Upper lobe of left lung (tissue), 6 donors: ENCODE data around the gene IFITM10. TPM values are rescaled to one million over a fixed set of nuclear protein-coding genes. Genes with fewer than 3 reads are reported as not detected.

ENCODE experiments used
- ATAC-seq, 2 donors: fragments of 200-7000 bp; cut with Tn5 transposase; one replicate each; pipeline ENCODE4 v1.9.1; 2022; ENCODE audit warnings: mild to moderate bottlenecking in 2 of 2, moderate library complexity in 2 of 2; ENCODE audit not compliant: low FRiP score in 2 of 2
- DNase-seq, 2 donors: peaks; one replicate each; pipeline ENCODE4 v3.0.0-alpha.2; 2019 to 2020
- H3K27ac ChIP-seq, 4 donors: fragments of 200-600 bp; sonication (generic); one replicate each; pipeline ENCODE4 v1.5.1; 2016 to 2019
- H3K27me3 ChIP-seq, 4 donors: fragments of 200-600 bp; sonication (generic); one replicate each; pipeline ENCODE4 v1.5.1; 2017 to 2019
- H3K36me3 ChIP-seq, 4 donors: fragments of 200-600 bp; sonication (generic); one replicate each; pipeline ENCODE4 v1.5.1; 2016 to 2019
- H3K4me1 ChIP-seq, 4 donors: fragments of 200-600 bp; sonication (generic); one replicate each; pipeline ENCODE4 v1.5.1; 2018 to 2019
- H3K4me3 ChIP-seq, 4 donors: fragments of 200-600 bp; sonication (generic); one replicate each; pipeline ENCODE4 v1.5.1; 2017 to 2019; ENCODE audit warnings: mild to moderate bottlenecking in 2 of 4, moderate library complexity in 1 of 4
- H3K9me3 ChIP-seq, 4 donors: fragments of 200-600 bp; sonication (generic); one replicate each; pipeline ENCODE4 v1.5.1; 2018 to 2019
- EP300 ChIP-seq, 4 donors: sonication (generic); formaldehyde crosslinking; IDR thresholded peaks; one replicate each; pipeline ENCODE4 v1.5.1; 2017; ENCODE audit warnings: antibody characterized with exemption in 4 of 4, control low read depth in 2 of 4
- POLR2A ChIP-seq, 4 donors: fragments of 450-650 bp; IDR thresholded peaks; one replicate each; pipeline ENCODE4 v1.5.1; 2016 to 2017; ENCODE audit warnings: antibody characterized with exemption in 4 of 4, mild to moderate bottlenecking in 2 of 4
- POLR2AphosphoS5 ChIP-seq, 2 donors: sonication (generic); formaldehyde crosslinking; IDR thresholded peaks; one replicate each; pipeline ENCODE4 v1.5.1; 2017; ENCODE audit warnings: antibody characterized with exemption in 2 of 2
- WGBS, 2 donors: methylation state at CpG; one replicate each; pipeline ENCODE4 v1.1.5; 2017 to 2018; 5-methylcytosine and 5-hydroxymethylcytosine counted together
- total RNA-seq, 6 donors: library from RNA; depleted of rRNA in 4 of 6; stranded (reverse); fragments of >200 nt in 4 of 6; gene quantifications; one replicate each; pipeline versions ENCODE4 v1.1.0 to v1.2.1, GENCODE V29; 2016 to 2021
- TF ChIP-seq, protein P1 (sequence below), 6 experiments: fragments of 450-650 bp in 4 of 6; fragments of 200-600 bp in 2 of 6; sonication (generic) in 2 of 6; IDR thresholded peaks; one replicate each; pipeline ENCODE4 v1.5.1; 2016 to 2019; ENCODE audit warnings: antibody characterized with exemption in 6 of 6
- donor health status: DM: no; HTN: no; CAD: no; lungs with moderate emphysema.
- donor health status: DM: no; HTN: yes; CAD: no; lungs with severe emphysema.

Gene IFITM10
- total RNA-seq: 10 to 100 TPM in 4 of 6 donors, 1 to 10 TPM in 2; 8.7 to 28.3 (median 14.2) TPM

DNA sequence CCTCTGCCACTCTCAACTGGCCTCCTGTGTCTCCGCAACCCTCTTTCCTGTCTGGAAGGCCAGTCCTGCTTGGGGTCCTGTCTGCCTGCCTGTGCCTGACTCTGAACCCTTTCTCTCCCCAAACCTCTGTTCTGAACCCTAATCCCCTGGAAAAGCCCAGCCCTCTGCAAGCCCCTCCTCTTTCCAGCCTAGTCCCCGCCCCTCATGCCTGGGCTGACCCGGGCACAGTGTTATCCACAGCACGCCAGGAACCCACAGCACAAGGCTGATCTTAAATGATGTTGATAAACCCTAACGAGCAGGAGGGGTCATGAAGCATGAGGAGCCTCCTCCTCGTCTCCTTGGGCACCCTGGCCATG, at the start of gene IFITM10:
TSS of gene IFITM10 (minus strand) at position 115 of the 359 bp plus-strand sequence. CDS start 153 bp downstream, outside the sequence.
- TF ChIP-seq, protein P1, sequence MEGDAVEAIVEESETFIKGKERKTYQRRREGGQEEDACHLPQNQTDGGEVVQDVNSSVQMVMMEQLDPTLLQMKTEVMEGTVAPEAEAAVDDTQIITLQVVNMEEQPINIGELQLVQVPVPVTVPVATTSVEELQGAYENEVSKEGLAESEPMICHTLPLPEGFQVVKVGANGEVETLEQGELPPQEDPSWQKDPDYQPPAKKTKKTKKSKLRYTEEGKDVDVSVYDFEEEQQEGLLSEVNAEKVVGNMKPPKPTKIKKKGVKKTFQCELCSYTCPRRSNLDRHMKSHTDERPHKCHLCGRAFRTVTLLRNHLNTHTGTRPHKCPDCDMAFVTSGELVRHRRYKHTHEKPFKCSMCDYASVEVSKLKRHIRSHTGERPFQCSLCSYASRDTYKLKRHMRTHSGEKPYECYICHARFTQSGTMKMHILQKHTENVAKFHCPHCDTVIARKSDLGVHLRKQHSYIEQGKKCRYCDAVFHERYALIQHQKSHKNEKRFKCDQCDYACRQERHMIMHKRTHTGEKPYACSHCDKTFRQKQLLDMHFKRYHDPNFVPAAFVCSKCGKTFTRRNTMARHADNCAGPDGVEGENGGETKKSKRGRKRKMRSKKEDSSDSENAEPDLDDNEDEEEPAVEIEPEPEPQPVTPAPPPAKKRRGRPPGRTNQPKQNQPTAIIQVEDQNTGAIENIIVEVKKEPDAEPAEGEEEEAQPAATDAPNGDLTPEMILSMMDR (IDR thresholded peaks at IDR 0.05): no peak
- TF ChIP-seq POLR2AphosphoS5 (IDR thresholded peaks at IDR 0.05) (no peak), EP300 (IDR thresholded peaks at IDR 0.05) (no peak), POLR2A (IDR thresholded peaks at IDR 0.05) (no peak)
- 22 to 31% methylated on average over 5 to 6 of the region's 6 CpGs for WGBS, 2 donors

DNA sequence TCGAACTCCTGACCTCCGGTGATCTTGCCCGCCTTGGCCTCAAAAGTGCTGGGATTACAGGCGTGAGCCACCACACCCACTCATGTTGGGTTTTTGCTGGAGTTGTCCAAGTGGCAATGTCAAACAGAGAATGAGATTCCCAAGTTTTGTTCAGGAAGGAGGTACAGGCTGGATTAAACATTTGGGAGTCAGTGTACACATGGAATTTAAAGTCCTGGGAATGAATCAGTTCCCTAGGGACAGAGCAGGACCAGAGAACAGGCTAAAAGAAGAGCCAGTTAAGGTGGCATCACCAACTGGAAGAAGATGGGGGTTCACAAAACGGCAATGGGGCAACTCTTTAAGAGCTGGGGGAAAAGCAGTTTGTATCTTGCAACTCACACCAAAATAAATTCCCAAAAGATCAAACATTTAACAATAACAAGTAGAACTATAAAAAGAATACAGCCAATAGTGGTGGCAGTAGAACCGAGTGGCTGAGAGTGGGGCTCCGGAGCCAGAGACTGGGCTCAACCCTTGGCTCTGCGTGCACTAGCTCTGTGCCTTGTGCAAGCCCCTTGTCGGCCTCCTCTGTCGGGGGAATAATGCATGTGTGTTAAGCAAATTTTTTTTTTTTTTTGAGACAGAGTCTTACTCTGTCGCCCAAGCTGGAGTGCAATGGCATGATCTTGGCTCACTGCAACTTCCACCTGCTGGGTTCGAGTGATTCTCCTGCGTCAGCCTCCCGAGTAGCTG, 47.2 kb upstream of the IFITM10 start:
- no peaks in the 10 kb centered on the region for H3K4me1 ChIP-seq
- WGBS, 2 donors: 88 to 89% methylated on average over 14 of the region's 14 CpGs
- H3K4me3 ChIP-seq: no peak overlapping the region

More for the DNA sequence above, at the start of gene IFITM10:
- Histone ChIP-seq H3K9me3 (no peaks in the 10 kb centered on the region), H3K27me3 (peaks cover 0 to 17% (median 3%) of the 10 kb centered on the region in 4 donors), H3K36me3 (peaks cover 8 to 36% (median 32%) of the 10 kb centered on the region in 4 donors), H3K27ac (peak within 1 kb of the TSS in 2 of 4 donors; percentile 14 to 41), H3K4me1 (peaks cover 15 to 68% (median 18%) of the 10 kb centered on the region in 4 donors), H3K4me3 (peak within 1 kb of the TSS in 2 of 4 donors; percentile 30 to 34)
- DNase-seq (no peak), ATAC-seq (peak; percentile 2 to 16)

DNA sequence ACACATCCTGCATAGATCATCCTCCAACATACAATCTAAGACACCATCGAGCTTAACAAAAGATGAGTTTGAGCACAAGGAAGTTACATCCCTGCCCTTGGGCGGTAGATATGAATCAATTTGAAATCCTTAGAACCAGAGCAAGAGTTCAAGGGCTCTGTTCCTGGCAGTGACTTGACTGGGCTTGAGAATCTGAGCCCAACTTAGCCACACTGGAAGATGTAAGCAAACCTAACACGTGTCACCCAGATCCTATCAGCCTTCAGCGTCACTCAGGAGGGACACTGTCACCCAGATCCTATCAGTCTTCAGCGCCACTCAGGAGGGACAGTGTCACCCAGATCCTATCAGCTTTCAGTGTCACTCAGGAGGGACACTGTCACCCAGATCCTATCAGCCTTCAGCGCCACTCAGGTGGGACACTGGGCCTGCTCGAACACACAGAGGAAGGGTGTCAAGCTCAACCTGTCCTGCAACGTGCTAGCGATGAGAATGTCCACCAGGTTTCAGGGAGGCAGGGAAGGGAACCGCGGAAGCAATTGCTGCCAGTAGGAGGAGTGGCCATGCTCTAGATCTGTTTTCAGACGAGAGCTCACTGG, 46.1 kb upstream of the IFITM10 start:
- H3K27me3 ChIP-seq: no peaks in the 10 kb centered on the region
- 69% methylated on average over 10 to 12 of the region's 12 CpGs for WGBS, 2 donors
- no peaks in the 10 kb centered on the region for H3K9me3 ChIP-seq
- no peak overlapping the region for H3K27ac ChIP-seq
- no peak for ATAC-seq
- H3K4me3 ChIP-seq: no peak overlapping the region
- no peaks in the 10 kb centered on the region for H3K36me3 ChIP-seq
- TF ChIP-seq POLR2AphosphoS5 (IDR thresholded peaks at IDR 0.05) (no peak), POLR2A (IDR thresholded peaks at IDR 0.05) (no peak), EP300 (IDR thresholded peaks at IDR 0.05) (no peak)
- TF ChIP-seq, protein P1 (IDR thresholded peaks at IDR 0.05): no peak
- DNase-seq: no peak
- H3K4me1 ChIP-seq: no peaks in the 10 kb centered on the region

More for the DNA sequence above, 47.2 kb upstream of the IFITM10 start:
- H3K27ac ChIP-seq: no peak overlapping the region
- H3K9me3 ChIP-seq: no peaks in the 10 kb centered on the region
- DNase-seq: no peak
- H3K27me3 ChIP-seq: no peaks in the 10 kb centered on the region
- no peaks in the 10 kb centered on the region for H3K36me3 ChIP-seq
- TF ChIP-seq POLR2A (IDR thresholded peaks at IDR 0.05): no peak
- TF ChIP-seq, protein P1 (IDR thresholded peaks at IDR 0.05): no peak
- no peak for TF ChIP-seq EP300 (IDR thresholded peaks at IDR 0.05)
- TF ChIP-seq POLR2AphosphoS5 (IDR thresholded peaks at IDR 0.05): no peak
- ATAC-seq: no peak

DNA sequence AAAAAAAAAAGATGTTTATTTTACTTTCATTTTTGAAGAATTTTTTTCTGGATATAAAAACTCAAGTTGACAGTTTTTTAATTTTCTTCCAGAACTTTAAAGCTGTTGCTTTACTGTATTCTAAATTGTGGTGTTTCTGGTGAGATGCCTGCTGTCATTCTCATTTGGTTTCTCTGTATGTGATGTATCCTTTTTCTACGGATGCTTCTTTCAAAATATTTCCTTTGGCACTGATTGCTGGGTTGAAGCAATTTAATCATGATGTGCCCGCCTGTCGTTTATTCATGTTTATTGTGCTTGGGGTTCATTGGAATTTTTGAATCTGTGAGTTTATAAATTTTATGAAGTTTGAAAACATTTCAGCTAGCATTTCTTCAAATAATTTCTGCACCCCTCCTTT, 42.7 kb upstream of the IFITM10 start:
- TF ChIP-seq POLR2A (IDR thresholded peaks at IDR 0.05) (no peak), EP300 (IDR thresholded peaks at IDR 0.05) (no peak), POLR2AphosphoS5 (IDR thresholded peaks at IDR 0.05) (no peak)
- TF ChIP-seq, protein P1 (IDR thresholded peaks at IDR 0.05): no peak
- Histone ChIP-seq H3K4me3 (no peak overlapping the region), H3K36me3 (no peaks in the 10 kb centered on the region), H3K9me3 (no peaks in the 10 kb centered on the region), H3K4me1 (no peaks in the 10 kb centered on the region), H3K27me3 (no peaks in the 10 kb centered on the region), H3K27ac (no peak overlapping the region)
- no peak for ATAC-seq
- WGBS, 2 donors: 37 to 51% methylated on average over 3 of the region's 3 CpGs
- no peak for DNase-seq
